Stomach (tissue), 9 donors: Measurements from ENCODE around the gene TUBB2B. TPM values are rescaled to one million over a fixed set of nuclear protein-coding genes. Genes with fewer than 3 reads are reported as not detected.

ENCODE experiments used
- DNase-seq, 2 donors: peaks; one replicate each; pipeline versions ENCODE4 v3.0.0 to v3.0.0-alpha.2; 2013 to 2019
- H3K27ac ChIP-seq, 5 donors: fragments of 200-600 bp in 4 of 5; sonication (generic) in 4 of 5; one replicate each; pipeline ENCODE4 v1.5.1; 2013 to 2019; ENCODE audit warnings: mild to moderate bottlenecking in 1 of 5, moderate library complexity in 1 of 5
- H3K27me3 ChIP-seq, 3 donors: fragments of 200-600 bp; sonication (generic); one replicate each; pipeline ENCODE4 v1.5.1; 2017 to 2019; ENCODE audit warnings: mixed run types in 1 of 3
- H3K36me3 ChIP-seq, 4 donors: fragments of 200-600 bp; sonication (generic); 1 replicate in 3 of 4; 2 replicates in 1 of 4; pipeline ENCODE4 v1.5.1; 2016 to 2019
- H3K4me1 ChIP-seq, 4 donors: fragments of 200-600 bp; sonication (generic); one replicate each; pipeline ENCODE4 v1.5.1; 2016 to 2019
- H3K4me3 ChIP-seq, 4 donors: fragments of 200-600 bp; sonication (generic) in 3 of 4; one replicate each; pipeline ENCODE4 v1.5.1; 2016 to 2019; ENCODE audit warnings: mild to moderate bottlenecking in 1 of 4
- H3K9me3 ChIP-seq, 4 donors: fragments of 200-600 bp; sonication (generic); one replicate each; pipeline ENCODE4 v1.5.1; 2016 to 2019
- CTCF ChIP-seq, 7 experiments: fragments of 450-650 bp in 4 of 7; fragments of 200-600 bp in 3 of 7; sonication (generic) in 3 of 7; IDR thresholded peaks; one replicate each; pipeline ENCODE4 v1.5.1; 2016 to 2019; ENCODE audit warnings: antibody characterized with exemption in 7 of 7, control low read depth in 2 of 7, mild to moderate bottlenecking in 1 of 7
- EP300 ChIP-seq: sonication (generic); formaldehyde crosslinking; IDR thresholded peaks from one replicate; pipeline ENCODE4 v1.6.1; 2017; ENCODE audit warnings: antibody characterized with exemption
- POLR2A ChIP-seq, 4 donors: fragments of 450-650 bp; IDR thresholded peaks; one replicate each; pipeline ENCODE4 v1.6.1; 2016; ENCODE audit warnings: antibody characterized with exemption in 4 of 4, control low read depth in 2 of 4, mild to moderate bottlenecking in 1 of 4, moderate library complexity in 1 of 4
- POLR2AphosphoS5 ChIP-seq, 3 donors: sonication (generic); formaldehyde crosslinking; IDR thresholded peaks; one replicate each; pipeline ENCODE4 v1.6.1; 2016; ENCODE audit warnings: antibody characterized with exemption in 3 of 3
- WGBS, 5 donors: extraction: QIAGEN DNeasy Blood & Tissue Kit in 3 of 5; methylation state at CpG; one replicate each; pipeline versions ENCODE4 v1.1.5 to v1.1.7; 2013 to 2018; 5-methylcytosine and 5-hydroxymethylcytosine counted together
- intact Hi-C: fragments of 100-400 bp; cut with DNase I; formaldehyde crosslinking; loops from one replicate; pipeline ENCODE4 v1.15.1; 2023; ENCODE audit warnings: low total_unique reads
- polyA plus RNA-seq, 3 donors: library from polyadenylated mRNA; stranded (reverse); fragments of 200-250 nt; gene quantifications; one replicate each; pipeline ENCODE4 v1.2.3, GENCODE V29; 2013
- total RNA-seq, 5 donors: library from RNA; depleted of rRNA; stranded (reverse); fragments of >200 nt; gene quantifications; one replicate each; pipeline versions ENCODE4 v1.1.0 to v1.2.3, GENCODE V29; 2014 to 2016
- donor health status: healthy with polysubstance abuse.
- donor health status: Bipolar disorder and iron deficiency.
- donor health status: healthy.

The TUBB2B gene
- total and polyA plus RNA-seq, 8 donors: 1.4 to 31.4 (median 4.4) TPM; not detected in 2

- Histone ChIP-seq H3K36me3 (no peaks in the 10 kb centered on the region), H3K4me3 (peak overlapping the region in 2 of 4 donors; percentile 55 to 56), H3K9me3 (no peaks in the 10 kb centered on the region), H3K27ac (no peak overlapping the region), H3K27me3 (peaks cover 22 to 96% (median 88%) of the 10 kb centered on the region in 3 donors), H3K4me1 (peaks cover 40 to 62% (median 57%) of the 10 kb centered on the region in 4 donors)
- DNase-seq: no peak
- intact Hi-C loops: no loop called here
- 13 to 31% (median 17%) methylated on average over 11 of the region's 11 CpGs for WGBS, 5 donors
- TF ChIP-seq EP300: no peak
- no peak for TF ChIP-seq POLR2A (IDR thresholded peaks at IDR 0.05)
- TF ChIP-seq CTCF (IDR thresholded peaks at IDR 0.05): no peak
- no peak for TF ChIP-seq POLR2AphosphoS5 (IDR thresholded peaks at IDR 0.05)
These were observed 2.9 kb upstream of the TUBB2B start for GRCh38 chr6:3230256-3230882.

GRCh38 chr6:3229566-3230178 is 2.2 kb upstream of the TUBB2B start:
- Histone ChIP-seq H3K27ac (peak overlapping the region in 1 of 5 donors; percentile 8), H3K27me3 (peaks cover 22 to 89% (median 83%) of the 10 kb centered on the region in 3 donors), H3K9me3 (no peaks in the 10 kb centered on the region), H3K36me3 (no peaks in the 10 kb centered on the region), H3K4me3 (peak overlapping the region in 3 of 4 donors; percentile 38 to 59 (median 39)), H3K4me1 (peaks cover 40 to 62% (median 57%) of the 10 kb centered on the region in 4 donors)
- DNase-seq: peak in 1 of 2 donors; percentile 73
- intact Hi-C loops: no loop called here
- 3 to 14% (median 4%) methylated on average over 23 to 28 of the region's 28 CpGs for WGBS, 5 donors
- no peak for TF ChIP-seq EP300
- TF ChIP-seq POLR2A (IDR thresholded peaks at IDR 0.05): no peak
- no peak for TF ChIP-seq POLR2AphosphoS5 (IDR thresholded peaks at IDR 0.05)
- TF ChIP-seq CTCF (IDR thresholded peaks at IDR 0.05): no peak

GRCh38 chr6:3228771-3229565 is 1.5 kb upstream of the TUBB2B start:
- H3K4me1 ChIP-seq: peaks cover 40 to 62% (median 57%) of the 10 kb centered on the region in 4 donors
- peak overlapping the region in 1 of 5 donors; percentile 8 for H3K27ac ChIP-seq
- no peaks in the 10 kb centered on the region for H3K9me3 ChIP-seq
- peaks cover 22 to 82% (median 78%) of the 10 kb centered on the region in 3 donors for H3K27me3 ChIP-seq
- intact Hi-C loops: no loop called here
- no peak for TF ChIP-seq EP300
- no peak for TF ChIP-seq POLR2AphosphoS5 (IDR thresholded peaks at IDR 0.05)
- TF ChIP-seq CTCF (IDR thresholded peaks at IDR 0.05): no peak
- no peak for TF ChIP-seq POLR2A (IDR thresholded peaks at IDR 0.05)
- peak overlapping the region; percentile 37 to 59 (median 38) for H3K4me3 ChIP-seq
- WGBS, 5 donors: 2 to 4% (median 3%) methylated on average over 39 to 62 of the region's 62 CpGs
- no peaks in the 10 kb centered on the region for H3K36me3 ChIP-seq
- DNase-seq: peak in 1 of 2 donors; percentile 75

GRCh38 chr6:3228046-3228671 is 706 bp upstream of the TUBB2B start:
- Histone ChIP-seq H3K36me3 (no peaks in the 10 kb centered on the region), H3K27me3 (peaks cover 22 to 74% (median 72%) of the 10 kb centered on the region in 3 donors), H3K9me3 (no peaks in the 10 kb centered on the region), H3K27ac (peak overlapping the region in 4 of 5 donors; percentile 13 to 47 (median 26)), H3K4me1 (peaks cover 40 to 62% (median 57%) of the 10 kb centered on the region in 4 donors), H3K4me3 (peak overlapping the region; percentile 37 to 59 (median 38))
- WGBS, 5 donors: 1 to 5% (median 4%) methylated on average over 7 to 38 of the region's 38 CpGs
- DNase-seq: peak in 1 of 2 donors; percentile 69
- TF ChIP-seq POLR2AphosphoS5 (IDR thresholded peaks at IDR 0.05) (no peak), EP300 (no peak), POLR2A (IDR thresholded peaks at IDR 0.05) (no peak), CTCF (IDR thresholded peaks at IDR 0.05) (no peak)
- intact Hi-C loops: no loop called here
